Sigmoid colon (tissue), 4 donors: ENCODE data around the gene PFKL.

ENCODE experiments used
- POLR2A ChIP-seq, 2 donors: fragments of 450-650 bp; IDR thresholded peaks; one replicate each; pipeline ENCODE4 v1.6.1; 2016; ENCODE audit warnings: antibody characterized with exemption in 2 of 2, mild to moderate bottlenecking in 2 of 2, moderate library complexity in 2 of 2
- POLR2AphosphoS5 ChIP-seq, 4 donors: sonication (generic); formaldehyde crosslinking; IDR thresholded peaks; one replicate each; pipeline ENCODE4 v1.6.1; 2017; ENCODE audit warnings: antibody characterized with exemption in 4 of 4
- TF ChIP-seq, protein P1 (sequence below), 4 experiments: fragments of 450-650 bp in 3 of 4; fragments of 200-600 bp in 1 of 4; IDR thresholded peaks; one replicate each; pipeline ENCODE4 v1.5.1; 2016 to 2019; ENCODE audit warnings: antibody characterized with exemption in 4 of 4, mild to moderate bottlenecking in 3 of 4, moderate library complexity in 2 of 4

DNA sequence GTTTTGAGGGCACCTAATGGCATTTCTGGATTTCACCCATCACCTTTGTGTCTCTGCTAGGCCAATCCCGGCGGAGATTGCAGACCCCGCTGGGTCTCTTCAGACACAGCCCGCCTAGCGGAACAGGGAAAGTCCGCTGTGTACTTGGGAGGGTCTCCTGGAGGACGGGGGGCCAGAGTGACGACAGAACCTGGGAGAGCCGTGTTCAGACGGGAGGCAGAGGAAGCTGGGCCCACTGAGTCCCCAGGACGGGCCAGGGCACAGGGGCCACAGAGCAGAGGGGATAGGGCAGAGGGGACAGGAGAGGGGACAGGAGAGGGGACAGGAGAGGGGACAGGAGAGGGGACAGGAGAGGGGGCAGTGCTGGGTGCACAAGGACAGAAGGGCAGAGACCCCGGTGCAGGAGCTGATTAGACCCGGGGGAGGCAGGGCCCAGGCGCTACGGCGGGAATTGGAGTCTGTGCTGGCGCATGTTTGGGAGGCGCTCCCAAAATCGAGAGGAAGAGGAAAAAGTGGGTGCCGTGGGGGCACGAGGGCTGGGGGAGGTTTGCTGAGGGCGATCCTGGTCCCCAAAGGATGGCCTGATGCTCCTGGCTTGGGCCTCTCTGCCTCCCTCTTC lies 66.2 kb downstream of the PFKL start:
- TF ChIP-seq, protein P1, sequence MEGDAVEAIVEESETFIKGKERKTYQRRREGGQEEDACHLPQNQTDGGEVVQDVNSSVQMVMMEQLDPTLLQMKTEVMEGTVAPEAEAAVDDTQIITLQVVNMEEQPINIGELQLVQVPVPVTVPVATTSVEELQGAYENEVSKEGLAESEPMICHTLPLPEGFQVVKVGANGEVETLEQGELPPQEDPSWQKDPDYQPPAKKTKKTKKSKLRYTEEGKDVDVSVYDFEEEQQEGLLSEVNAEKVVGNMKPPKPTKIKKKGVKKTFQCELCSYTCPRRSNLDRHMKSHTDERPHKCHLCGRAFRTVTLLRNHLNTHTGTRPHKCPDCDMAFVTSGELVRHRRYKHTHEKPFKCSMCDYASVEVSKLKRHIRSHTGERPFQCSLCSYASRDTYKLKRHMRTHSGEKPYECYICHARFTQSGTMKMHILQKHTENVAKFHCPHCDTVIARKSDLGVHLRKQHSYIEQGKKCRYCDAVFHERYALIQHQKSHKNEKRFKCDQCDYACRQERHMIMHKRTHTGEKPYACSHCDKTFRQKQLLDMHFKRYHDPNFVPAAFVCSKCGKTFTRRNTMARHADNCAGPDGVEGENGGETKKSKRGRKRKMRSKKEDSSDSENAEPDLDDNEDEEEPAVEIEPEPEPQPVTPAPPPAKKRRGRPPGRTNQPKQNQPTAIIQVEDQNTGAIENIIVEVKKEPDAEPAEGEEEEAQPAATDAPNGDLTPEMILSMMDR (IDR thresholded peaks at IDR 0.05), result no peak
- no peak for TF ChIP-seq POLR2A (IDR thresholded peaks at IDR 0.05)
- TF ChIP-seq POLR2AphosphoS5 (IDR thresholded peaks at IDR 0.05), result no peak
